Activated T-cell treated with anti-CD3 and anti-CD28 coated beads for 48 hours (primary cell): ENCODE data around the gene TBC1D19.

Source experiments
- DNase-seq: peaks from one replicate; pipeline ENCODE4 v3.0.0-alpha.2; 2020; ENCODE audit warnings: low read depth

Gene TBC1D19

GRCh38 chr4:26732356-26732755 is 148.5 kb downstream of the TBC1D19 start:
- no peak for DNase-seq

- DNase-seq: no peak
These were observed 152.7 kb downstream of the TBC1D19 start for GRCh38 chr4:26736621-26737020.

- DNase-seq: no peak
These were observed 153.5 kb downstream of the TBC1D19 start for GRCh38 chr4:26737385-26737784.

GRCh38 chr4:26741491-26741871 is 157.6 kb downstream of the TBC1D19 start:
- no peak for DNase-seq

- DNase-seq: peak; percentile 16
These were observed 162.9 kb downstream of the TBC1D19 start for GRCh38 chr4:26746802-26747213.

- no peak for DNase-seq
These were observed 164.9 kb downstream of the TBC1D19 start for GRCh38 chr4:26748811-26749210.

GRCh38 chr4:26749867-26750266 is 166.0 kb downstream of the TBC1D19 start:
- DNase-seq: no peak

GRCh38 chr4:26751004-26751403 is 167.1 kb downstream of the TBC1D19 start:
- DNase-seq: no peak

- DNase-seq: no peak
These were observed 168.0 kb downstream of the TBC1D19 start for GRCh38 chr4:26751838-26752237.

- DNase-seq: no peak
These were observed 169.3 kb downstream of the TBC1D19 start for GRCh38 chr4:26753187-26753586.

GRCh38 chr4:26753617-26754016 is 169.7 kb downstream of the TBC1D19 start:
- no peak for DNase-seq

GRCh38 chr4:26757751-26758150 is 173.9 kb downstream of the TBC1D19 start:
- no peak for DNase-seq

- no peak for DNase-seq
These were observed 175.0 kb downstream of the TBC1D19 start for GRCh38 chr4:26758899-26759298.

- DNase-seq: no peak
These were observed 178.8 kb downstream of the TBC1D19 start for GRCh38 chr4:26762650-26763049.

GRCh38 chr4:26763063-26763462 is 179.2 kb downstream of the TBC1D19 start:
- no peak for DNase-seq

- no peak for DNase-seq
These were observed 179.8 kb downstream of the TBC1D19 start for GRCh38 chr4:26763648-26764047.

GRCh38 chr4:26764231-26764630 is 180.3 kb downstream of the TBC1D19 start:
- DNase-seq: no peak

GRCh38 chr4:26765515-26765914 is 181.6 kb downstream of the TBC1D19 start:
- DNase-seq: no peak

- no peak for DNase-seq
These were observed 182.3 kb downstream of the TBC1D19 start for GRCh38 chr4:26766141-26766540.

GRCh38 chr4:26772096-26772873 is 188.4 kb downstream of the TBC1D19 start:
- no peak for DNase-seq

- DNase-seq: no peak
These were observed 195.3 kb downstream of the TBC1D19 start for GRCh38 chr4:26779224-26779623.

GRCh38 chr4:26779674-26780073 is 195.8 kb downstream of the TBC1D19 start:
- no peak for DNase-seq

- DNase-seq: no peak
These were observed 196.7 kb downstream of the TBC1D19 start for GRCh38 chr4:26780539-26780938.

- DNase-seq: no peak
These were observed 198.4 kb downstream of the TBC1D19 start for GRCh38 chr4:26782168-26782829.
